ENCODE results near the gene IRAK2. TPM values are rescaled to one million over a fixed set of nuclear protein-coding genes. Genes with fewer than 3 reads are reported as not detected.

IRAK2 gene
- total and polyA plus RNA-seq, 2 donors (not counting 1 experiment from before 2014, with no cell fraction given): 1.5 to 6.6 TPM

Other genes with a start within 250 kb of the IRAK2 start
- 17.5 and 21.3 TPM in 2 replicates for gene IL17RC, start 247.8 kb upstream of the IRAK2 start, total RNA-seq
- 14.5 and 17.1 TPM in 2 replicates for gene IL17RC, start 247.8 kb upstream of the IRAK2 start, polyA plus RNA-seq
- gene CRELD1, start 231.1 kb upstream of the IRAK2 start, total RNA-seq: 15.7 and 50.2 TPM in 2 replicates
- gene CRELD1, start 231.1 kb upstream of the IRAK2 start, polyA plus RNA-seq: 23.8 and 24.2 TPM in 2 replicates
- gene PRRT3, start 212.5 kb upstream of the IRAK2 start, total RNA-seq: 1.5 and 3.8 TPM in 2 replicates
- gene PRRT3, start 212.5 kb upstream of the IRAK2 start, polyA plus RNA-seq: 3.1 and 4.5 TPM in 2 replicates
- gene EMC3, start 178.1 kb upstream of the IRAK2 start, total RNA-seq: 63.6 and 63.9 TPM in 2 replicates
- 139 and 149 TPM in 2 replicates for gene EMC3, start 178.1 kb upstream of the IRAK2 start, polyA plus RNA-seq
- gene FANCD2, start 138.5 kb upstream of the IRAK2 start, total RNA-seq: 2.1 and 7.1 TPM in 2 replicates
- 9.7 and 25.5 TPM in 2 replicates for gene FANCD2, start 138.5 kb upstream of the IRAK2 start, polyA plus RNA-seq
- not detected in 2 replicates for gene FANCD2OS, start 56.7 kb upstream of the IRAK2 start, total RNA-seq
- not detected in 2 replicates for gene FANCD2OS, start 56.7 kb upstream of the IRAK2 start, polyA plus RNA-seq
- 112 and 114 TPM in 2 replicates for gene BRK1, start 49.2 kb upstream of the IRAK2 start, total RNA-seq
- gene BRK1, start 49.2 kb upstream of the IRAK2 start, polyA plus RNA-seq: 303 and 326 TPM in 2 replicates
- gene VHL, start 23.1 kb upstream of the IRAK2 start, total RNA-seq: 36.7 and 39.3 TPM in 2 replicates
- gene VHL, start 23.1 kb upstream of the IRAK2 start, polyA plus RNA-seq: 13.3 and 13.8 TPM in 2 replicates
- gene TATDN2, start 83.5 kb downstream of the IRAK2 start, total RNA-seq: 9.0 and 12.4 TPM in 2 replicates
- 16.5 and 20.9 TPM in 2 replicates for gene TATDN2, start 83.5 kb downstream of the IRAK2 start, polyA plus RNA-seq
- not detected in 2 replicates for gene GHRL, start 128.0 kb downstream of the IRAK2 start, total RNA-seq
- gene GHRL, start 128.0 kb downstream of the IRAK2 start, polyA plus RNA-seq: 0.10 TPM in 1 of 2 replicates, not detected in the other
- gene SEC13, start 156.2 kb downstream of the IRAK2 start, total RNA-seq: 189 and 243 TPM in 2 replicates
- 238 and 264 TPM in 2 replicates for gene SEC13, start 156.2 kb downstream of the IRAK2 start, polyA plus RNA-seq

Data from fibroblast of lung (primary cell).